ENCODE data around the gene TSHZ3. TPM values are rescaled to one million over a fixed set of nuclear protein-coding genes. Genes with fewer than 3 reads are reported as not detected.

The TSHZ3 gene
- total and polyA plus RNA-seq, 2 of the 8 experiments (the other 6 are each of a cell fraction or from before 2014, with no cell fraction given), result 3.1 to 12.3 TPM

GRCh38 chr19:31337008-31337914 is 12.0 kb downstream of the TSHZ3 start:
- H3K23me2 ChIP-seq (ENCODE audit: low read depth, low read length), result no peaks in the 10 kb centered on the region; the same call in 1 of the 2 replicates
- ChIA-PET CTCF (ENCODE audit: partially characterized antibody) (interaction anchor here (0.8 to 1.8 kb wide), 14 partner anchors 8 to 283 kb away, joined by 3 to 10 read pairs (median 4); no protein-coding TSS in a partner anchor), POLR2A (ENCODE audit: partially characterized antibody) (interaction anchor here (1.0 kb wide), 1 partner anchor 175 kb away, joined by 3 read pairs; no protein-coding TSS in a partner anchor)
- H4K8ac ChIP-seq (ENCODE audit: extremely low read depth, insufficient read depth, low read length), result no peak overlapping the region
- no peak overlapping the region for H3K4me2 ChIP-seq (ENCODE audit: insufficient read depth in 1 of 2, low read depth in 2 of 2, low read length in 2 of 2)
- no peaks in the 10 kb centered on the region for H3K27me3 ChIP-seq (replicated peaks in 1 of 4; ENCODE audit: control insufficient read depth in 3 of 4, extremely low read depth in 1 of 4, insufficient read depth in 3 of 4, low read length in 3 of 4)
- no peak overlapping the region for H3K23ac ChIP-seq (ENCODE audit: insufficient read length)
- no peak overlapping the region for H2AK5ac ChIP-seq (ENCODE audit: low read depth, low read length)
- no peak overlapping the region; the same call in 1 of the 2 replicates for H2BK12ac ChIP-seq (ENCODE audit: low read depth, low read length)
- no peak overlapping the region for H4K91ac ChIP-seq (replicated peaks; ENCODE audit: insufficient read length, low read length)
- DNase-seq (ENCODE audit: low read depth in 1 of 2, low spot score in 2 of 2), result no peak
- H2AFZ ChIP-seq (ENCODE audit: low read length), result no peak overlapping the region
- H3K27ac ChIP-seq (ENCODE audit: low read depth, low read length), result no peak overlapping the region
- H4K5ac ChIP-seq (ENCODE audit: insufficient read length, low read depth, low read length), result no peak overlapping the region
- H3K4me3 ChIP-seq (ENCODE audit: extremely low read depth in 1 of 4, insufficient read depth in 2 of 4, low read depth in 3 of 4, low read length in 4 of 4), result no peak overlapping the region
- H3K36me3 ChIP-seq (ENCODE audit: control insufficient read depth in 2 of 4, insufficient read depth in 4 of 4, low read length in 3 of 4), result no peaks in the 10 kb centered on the region
- WGBS, 2 experiments (ENCODE audit: extremely low coverage in 1 of 2, insufficient coverage in 1 of 2, insufficient read length in 1 of 2, insufficient replicate concordance in 2 of 2, low coverage in 1 of 2, low lambda C conversion rate in 2 of 2, missing lambda C conversion rate in 1 of 2), result 86% methylated on average over 7 of the region's 7 CpGs; no CpG with 5 or more reads in 1 of the 2 experiments
- no peak overlapping the region for H3K18ac ChIP-seq (ENCODE audit: extremely low read depth, low read length)
- H2BK5ac ChIP-seq (ENCODE audit: low read depth, low read length), result no peak overlapping the region
- no peak overlapping the region for H2BK120ac ChIP-seq (replicated peaks; ENCODE audit: low read depth, low read length)
- no peaks in the 10 kb centered on the region for H3K9me3 ChIP-seq (ENCODE audit: insufficient read depth in 2 of 2, low read depth in 1 of 2, low read length in 1 of 2)
- no peak overlapping the region for H3K14ac ChIP-seq (ENCODE audit: insufficient read length)
- no peak overlapping the region for H3K4ac ChIP-seq (replicated peaks; ENCODE audit: insufficient read length, low read depth, low read length)
- no peak overlapping the region for H3K56ac ChIP-seq (replicated peaks; ENCODE audit: insufficient read length, low read depth, low read length)
- peaks cover 3% of the 10 kb centered on the region; the same call in 1 of the 2 replicates for H3K79me1 ChIP-seq (ENCODE audit: low read depth, low read length)
- H2BK15ac ChIP-seq (ENCODE audit: low read length), result no peak overlapping the region
- H3K4me1 ChIP-seq (replicated peaks in 1 of 4; ENCODE audit: control insufficient read depth in 3 of 4, insufficient read depth in 4 of 4, low read length in 3 of 4), result peaks cover 2 to 24% (median 11%) of the 10 kb centered on the region in 4 experiments
- peaks cover 0 to 73% of the 10 kb centered on the region in 2 experiments; a peak in 3 of 4 replicates for H3K79me2 ChIP-seq (ENCODE audit: control insufficient read depth in 1 of 2, insufficient read depth in 2 of 2, low read length in 2 of 2)
- H3K9ac ChIP-seq (replicated peaks in 1 of 4; ENCODE audit: extremely low read depth in 1 of 4, low read depth in 3 of 4, low read length in 3 of 4), result no peak overlapping the region
- no peak for FAIRE-seq
- H4K20me1 ChIP-seq (replicated peaks in 1 of 2; ENCODE audit: control insufficient read depth in 1 of 2, insufficient read depth in 2 of 2, low read length in 2 of 2), result peaks cover 0 to 4% of the 10 kb centered on the region in 2 experiments
- no peak overlapping the region for H2BK20ac ChIP-seq (ENCODE audit: low read length)
- no peak for TF ChIP-seq GTF2F1 (IDR thresholded peaks at IDR 0.05; ENCODE audit: borderline replicate concordance, low read depth, low read length)
- TF ChIP-seq RNF2 (IDR thresholded peaks at IDR 0.05; ENCODE audit: borderline replicate concordance, low read depth, low read length, missing control alignments, poor library complexity, severe bottlenecking), result no peak
- no peak for TF ChIP-seq BCL11A (IDR thresholded peaks at IDR 0.05; ENCODE audit: low read depth in 2 of 2, low read length in 2 of 2)
- no peak for TF ChIP-seq TAF1 (IDR thresholded peaks at IDR 0.05; ENCODE audit: low read depth, low read length)
- no peak for TF ChIP-seq NANOG (IDR thresholded peaks at IDR 0.05; ENCODE audit: insufficient read depth, low read depth, low read length, poor library complexity, severe bottlenecking)
- no peak for TF ChIP-seq SUZ12 (IDR thresholded peaks at IDR 0.05; ENCODE audit: low read length)
- TF ChIP-seq NRF1 (IDR thresholded peaks at IDR 0.05; ENCODE audit: low read depth, low read length), result no peak
- TF ChIP-seq USF2 (IDR thresholded peaks at IDR 0.05; ENCODE audit: low read length), result no peak
- no peak for TF ChIP-seq CHD2 (IDR thresholded peaks at IDR 0.05; ENCODE audit: low read length)
- TF ChIP-seq JUND (IDR thresholded peaks at IDR 0.05; ENCODE audit: low read length), result no peak
